GM18519 (cell line): ENCODE measurements around the gene EDIL3.
A peak's percentile ranks its signal among the peaks of the same experiment; 100 is the strongest.

Source experiments
- ATAC-seq: cut with Tn5 transposase; IDR thresholded peaks from one replicate; pipeline ENCODE4 v1.9.1; 2021; ENCODE audit warnings: mild to moderate bottlenecking, moderate library complexity; ENCODE audit not compliant: unreplicated experiment, low FRiP score

EDIL3 gene

GRCh38 chr5:83988293-83988685 lies 396.4 kb downstream of the EDIL3 start:
- no peak for ATAC-seq

GRCh38 chr5:83987513-83988292 lies 397.0 kb downstream of the EDIL3 start:
- no peak for ATAC-seq

- ATAC-seq, result no peak
Measured at GRCh38 chr5:83983852-83984251, 400.8 kb downstream of the EDIL3 start.

- no peak for ATAC-seq
Measured at GRCh38 chr5:83973925-83974815, 410.5 kb downstream of the EDIL3 start.

- ATAC-seq, result no peak
Measured at GRCh38 chr5:83972909-83973308, 411.8 kb downstream of the EDIL3 start.

- ATAC-seq, result no peak
Measured at GRCh38 chr5:83972236-83972635, 412.4 kb downstream of the EDIL3 start.

GRCh38 chr5:83967417-83967816 lies 417.3 kb downstream of the EDIL3 start:
- ATAC-seq, result no peak

GRCh38 chr5:83965441-83965840 lies 419.2 kb downstream of the EDIL3 start:
- no peak for ATAC-seq

- ATAC-seq, result no peak
Measured at GRCh38 chr5:83964271-83964670, 420.4 kb downstream of the EDIL3 start.

GRCh38 chr5:83957188-83957587 lies 427.5 kb downstream of the EDIL3 start:
- ATAC-seq, result no peak

GRCh38 chr5:83956386-83956785 lies 428.3 kb downstream of the EDIL3 start:
- ATAC-seq, result no peak

- ATAC-seq, result no peak
Measured at GRCh38 chr5:83955916-83956315, 428.8 kb downstream of the EDIL3 start.

GRCh38 chr5:83947763-83948162 lies 436.9 kb downstream of the EDIL3 start:
- ATAC-seq, result no peak

GRCh38 chr5:83946516-83946915 lies 438.2 kb downstream of the EDIL3 start:
- no peak for ATAC-seq

GRCh38 chr5:83942155-83942554 lies 442.5 kb downstream of the EDIL3 start:
- ATAC-seq, result no peak

- no peak for ATAC-seq
Measured at GRCh38 chr5:83937837-83938236, 446.8 kb downstream of the EDIL3 start.

- no peak for ATAC-seq
Measured at GRCh38 chr5:83931969-83932368, 452.7 kb downstream of the EDIL3 start.

- ATAC-seq, result peak; percentile 80
Measured at GRCh38 chr5:83927140-83927733, 457.4 kb downstream of the EDIL3 start.

GRCh38 chr5:83925955-83926337 lies 458.7 kb downstream of the EDIL3 start:
- ATAC-seq, result no peak

GRCh38 chr5:83925321-83925954 lies 459.2 kb downstream of the EDIL3 start:
- ATAC-seq, result no peak

GRCh38 chr5:83924891-83925290 lies 459.8 kb downstream of the EDIL3 start:
- no peak for ATAC-seq
